ENCODE results near the gene XCR1. TPM values are rescaled to one million over a fixed set of nuclear protein-coding genes. Genes with fewer than 3 reads are reported as not detected.
A peak's percentile ranks its signal among the peaks of the same experiment; 100 is the strongest.
"Not testable (repeated sequence)": the region's sequence is repeated elsewhere in the genome, so short reads cannot be mapped to it uniquely, and the experiment has no call there.

Gene XCR1
- total RNA-seq, 1 experiment from 2014 or later: not detected

- DNase-seq (ENCODE audit: low read depth): no peak
- in situ Hi-C loops (cut with HindIII; ENCODE audit: low pct_unique_long_range_greater_than_20kb, low sequenced_read_pairs): no loop called here
These were observed 13.8 kb downstream of the XCR1 start for GRCh38 chr3:46013316-46014094.

GRCh38 chr3:46012246-46012645 is 15.0 kb downstream of the XCR1 start:
- in situ Hi-C loops (cut with HindIII; ENCODE audit: low pct_unique_long_range_greater_than_20kb, low sequenced_read_pairs): no loop called here
- DNase-seq (ENCODE audit: low read depth): no peak

GRCh38 chr3:46010519-46011113 is 16.7 kb downstream of the XCR1 start:
- DNase-seq (ENCODE audit: low read depth): no peak
- in situ Hi-C loops (cut with HindIII; ENCODE audit: low pct_unique_long_range_greater_than_20kb, low sequenced_read_pairs): no loop called here

GRCh38 chr3:46008058-46008457 is 19.2 kb downstream of the XCR1 start:
- DNase-seq (ENCODE audit: low read depth): no peak
- in situ Hi-C loops (cut with HindIII; ENCODE audit: low pct_unique_long_range_greater_than_20kb, low sequenced_read_pairs): no loop called here

- in situ Hi-C loops (cut with HindIII; ENCODE audit: low pct_unique_long_range_greater_than_20kb, low sequenced_read_pairs): no loop called here
- DNase-seq (ENCODE audit: low read depth): no peak
These were observed 20.0 kb downstream of the XCR1 start for GRCh38 chr3:46007280-46007679.

GRCh38 chr3:46006238-46007032 is 20.8 kb downstream of the XCR1 start:
- no peak for DNase-seq (ENCODE audit: low read depth)
- in situ Hi-C loops (cut with HindIII; ENCODE audit: low pct_unique_long_range_greater_than_20kb, low sequenced_read_pairs): no loop called here

- DNase-seq (ENCODE audit: low read depth); in situ Hi-C loops (cut with HindIII; ENCODE audit: low pct_unique_long_range_greater_than_20kb, low sequenced_read_pairs): not testable (repeated sequence)
These were observed 23.6 kb downstream of the XCR1 start for GRCh38 chr3:46003706-46004105.

- in situ Hi-C loops (cut with HindIII; ENCODE audit: low pct_unique_long_range_greater_than_20kb, low sequenced_read_pairs): no loop called here
- no peak for DNase-seq (ENCODE audit: low read depth)
These were observed 26.1 kb downstream of the XCR1 start for GRCh38 chr3:46001178-46001577.

- in situ Hi-C loops (cut with HindIII; ENCODE audit: low pct_unique_long_range_greater_than_20kb, low sequenced_read_pairs): no loop called here
- no peak for DNase-seq (ENCODE audit: low read depth)
These were observed 29.3 kb downstream of the XCR1 start for GRCh38 chr3:45997942-45998341.

- in situ Hi-C loops (cut with HindIII; ENCODE audit: low pct_unique_long_range_greater_than_20kb, low sequenced_read_pairs); DNase-seq (ENCODE audit: low read depth): not testable (repeated sequence)
These were observed 29.8 kb downstream of the XCR1 start for GRCh38 chr3:45997499-45997898.

- in situ Hi-C loops (cut with HindIII; ENCODE audit: low pct_unique_long_range_greater_than_20kb, low sequenced_read_pairs): no loop called here
- DNase-seq (ENCODE audit: low read depth): peak; percentile 69
These were observed 31.8 kb downstream of the XCR1 start, which contains the start of gene FYCO1 for GRCh38 chr3:45995236-45996192. Gene FYCO1, minus strand, starts transcription at chr3:45995824. Its CDS starts 10,914 bp downstream, at chr3:45984910.

GRCh38 chr3:45994419-45995235 is 32.7 kb downstream of the XCR1 start:
- in situ Hi-C loops (cut with HindIII; ENCODE audit: low pct_unique_long_range_greater_than_20kb, low sequenced_read_pairs): no loop called here

GRCh38 chr3:45993421-45994027 is 33.8 kb downstream of the XCR1 start:
- DNase-seq (ENCODE audit: low read depth): no peak
- in situ Hi-C loops (cut with HindIII; ENCODE audit: low pct_unique_long_range_greater_than_20kb, low sequenced_read_pairs): no loop called here

More at GRCh38 chr3:45994419-45995235, 32.7 kb downstream of the XCR1 start:
- DNase-seq (ENCODE audit: low read depth): no peak

- no peak for DNase-seq (ENCODE audit: low read depth)
- in situ Hi-C loops (cut with HindIII; ENCODE audit: low pct_unique_long_range_greater_than_20kb, low sequenced_read_pairs): no loop called here
These were observed 34.5 kb downstream of the XCR1 start for GRCh38 chr3:45992821-45993221.

- in situ Hi-C loops (cut with HindIII; ENCODE audit: low pct_unique_long_range_greater_than_20kb, low sequenced_read_pairs): no loop called here
- DNase-seq (ENCODE audit: low read depth): no peak
These were observed 35.1 kb downstream of the XCR1 start for GRCh38 chr3:45992133-45992729.

GRCh38 chr3:45991341-45991740 is 35.9 kb downstream of the XCR1 start:
- in situ Hi-C loops (cut with HindIII; ENCODE audit: low pct_unique_long_range_greater_than_20kb, low sequenced_read_pairs): no loop called here
- DNase-seq (ENCODE audit: low read depth): no peak

Data from Caki2 (cell line).